Left hindlimb (tissue), 1 donor: ENCODE measurements around the gene ADCY2.

Source experiments
- DNase-seq: peaks from one replicate; pipeline ENCODE4 v3.0.0-alpha.2; 2018

ADCY2 gene

DNA sequence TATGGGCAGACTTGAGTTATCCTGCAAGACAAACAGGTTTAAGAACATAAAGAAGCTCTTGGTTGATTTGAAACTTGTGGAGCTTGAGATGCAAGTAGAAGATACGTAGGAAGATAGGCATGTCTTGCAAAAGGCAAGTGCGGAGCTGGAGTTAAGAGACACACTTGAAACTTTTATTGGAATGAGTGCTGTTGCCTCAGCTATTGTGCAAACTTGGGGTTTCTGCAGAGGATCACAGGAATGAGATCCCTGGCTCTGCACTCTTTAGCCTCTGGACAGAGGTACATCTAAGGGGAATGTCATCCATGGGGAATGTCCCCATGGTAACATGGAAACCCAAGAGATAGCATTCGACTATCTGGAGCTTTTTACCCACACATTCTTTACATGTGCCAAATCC, 121.1 kb downstream of the ADCY2 start:
- DNase-seq = no peak

DNA sequence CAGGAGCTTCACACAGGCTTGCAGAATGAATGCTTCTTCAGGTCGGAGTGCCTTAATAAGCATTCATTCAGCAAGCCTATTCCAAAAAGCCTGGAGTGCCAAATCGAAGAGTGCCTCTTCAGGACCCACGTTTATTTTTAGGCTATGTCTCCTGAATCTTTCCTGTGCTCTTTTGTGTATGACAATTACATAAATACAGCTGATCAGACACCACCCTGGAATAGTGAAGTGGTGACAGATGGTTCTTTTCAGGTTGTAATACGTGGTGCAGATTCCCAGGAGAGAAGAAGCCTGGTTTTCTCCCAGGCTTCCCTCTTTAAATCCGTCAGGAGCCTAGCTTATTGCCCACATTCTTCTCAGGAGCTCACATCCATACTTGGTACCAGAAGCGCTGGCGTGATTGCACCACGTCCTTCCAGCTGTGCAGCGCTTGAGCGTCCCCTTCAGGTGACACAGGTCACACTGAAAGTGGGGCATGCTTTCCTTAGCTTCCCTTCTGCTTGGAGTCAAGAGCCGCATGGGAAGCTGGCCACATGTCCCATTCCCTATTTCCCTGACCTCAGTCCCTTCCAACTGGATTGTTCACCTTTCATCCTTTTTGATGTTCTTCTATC, 123.1 kb downstream of the ADCY2 start:
- no peak for DNase-seq

DNA sequence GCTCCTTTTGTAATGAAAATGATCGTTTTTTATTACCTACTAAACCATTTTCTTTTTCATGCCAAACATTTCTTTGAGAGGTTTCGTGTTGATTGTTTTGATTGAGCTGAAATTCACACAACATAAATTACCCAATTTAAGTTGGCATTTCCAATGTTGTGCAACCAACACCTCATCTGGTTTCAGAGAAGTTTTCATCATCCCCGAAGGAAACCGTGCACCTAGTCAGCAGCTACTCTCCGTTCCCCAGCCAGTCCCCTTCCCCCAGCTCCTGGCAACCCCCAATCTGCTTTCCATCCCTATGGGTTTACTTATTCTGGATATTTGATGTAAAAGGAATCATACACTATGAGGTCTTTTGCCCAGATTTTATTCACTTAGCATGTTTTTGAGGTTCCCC, 123.6 kb downstream of the ADCY2 start:
- no peak for DNase-seq

DNA sequence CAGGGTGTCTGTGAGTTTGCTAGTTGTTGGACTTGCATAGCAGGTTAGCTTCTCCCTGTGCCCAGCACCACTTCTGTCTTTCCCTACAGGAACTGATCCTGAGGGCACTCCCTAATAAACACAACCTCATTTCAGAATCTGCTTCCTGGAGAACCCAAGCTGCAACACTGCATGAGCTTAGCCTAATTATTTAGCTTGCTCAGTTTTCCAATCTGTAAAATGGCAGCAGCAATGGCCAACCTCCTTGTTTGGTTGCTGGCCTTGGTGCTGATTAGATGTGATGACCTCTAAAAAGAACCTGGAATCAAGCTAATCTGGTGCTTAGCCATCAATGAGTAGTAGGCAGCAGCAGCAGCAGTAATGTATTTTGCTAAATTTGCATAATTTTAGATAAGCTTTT, 133.9 kb downstream of the ADCY2 start:
- no peak for DNase-seq

DNA sequence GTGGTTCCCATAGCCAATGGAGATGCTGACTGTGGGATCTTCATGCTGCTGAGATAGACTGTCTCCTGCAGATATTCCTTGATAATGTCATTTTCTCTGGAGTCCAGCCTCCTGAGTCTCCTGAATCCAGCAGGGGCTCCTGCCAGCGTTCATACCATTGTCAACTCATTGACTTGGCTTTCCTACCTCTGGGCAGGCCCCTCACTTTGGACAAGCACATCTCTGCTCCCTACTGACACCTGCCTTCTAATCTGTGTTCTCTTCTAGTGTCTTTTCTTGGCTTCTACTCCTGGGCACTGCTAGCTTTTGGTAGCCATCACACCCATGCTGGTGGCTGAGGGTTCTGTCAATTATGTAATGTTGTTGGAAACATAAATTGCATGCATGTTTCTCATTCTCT, 138.0 kb downstream of the ADCY2 start:
- DNase-seq = no peak

DNA sequence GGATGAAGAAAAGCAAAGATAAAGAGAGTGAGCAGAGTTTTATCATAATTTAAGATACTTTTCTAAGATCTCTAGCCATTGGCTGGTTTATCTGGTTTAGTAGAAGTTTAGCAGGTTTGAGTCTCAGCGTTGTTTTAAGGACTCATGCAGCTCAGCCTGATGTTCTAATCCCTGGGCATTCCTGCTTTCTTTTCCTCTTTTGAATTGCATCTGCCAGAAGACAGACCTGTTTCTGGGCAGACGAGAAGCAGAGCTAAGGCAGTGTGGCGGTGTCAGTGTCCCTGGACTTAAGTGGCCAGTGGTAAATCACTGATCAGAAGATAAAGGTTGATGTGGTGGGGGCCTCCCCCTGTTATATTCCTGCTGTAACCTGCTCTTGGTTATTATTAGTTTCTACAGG, 138.6 kb downstream of the ADCY2 start:
- no peak for DNase-seq

DNA sequence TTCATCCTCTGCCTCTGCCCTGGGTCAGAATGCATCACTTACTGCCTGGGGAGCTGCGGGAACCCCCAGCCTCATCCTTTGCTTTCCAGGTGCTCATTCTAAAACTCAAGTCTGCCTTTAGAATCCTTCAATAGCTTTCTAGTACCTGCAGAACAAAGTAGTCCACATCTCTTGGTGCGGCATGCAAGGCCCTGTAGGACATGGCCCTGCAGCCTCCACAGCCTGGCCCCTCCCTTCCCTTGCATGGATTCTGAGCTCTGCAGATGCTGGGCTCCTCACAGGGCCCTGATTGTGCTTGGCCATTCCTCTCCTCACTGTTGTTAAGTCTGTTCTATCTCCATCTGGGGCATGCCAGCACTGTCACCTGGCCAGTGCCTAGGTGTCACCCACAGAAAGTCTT, 141.6 kb downstream of the ADCY2 start:
- no peak for DNase-seq

DNA sequence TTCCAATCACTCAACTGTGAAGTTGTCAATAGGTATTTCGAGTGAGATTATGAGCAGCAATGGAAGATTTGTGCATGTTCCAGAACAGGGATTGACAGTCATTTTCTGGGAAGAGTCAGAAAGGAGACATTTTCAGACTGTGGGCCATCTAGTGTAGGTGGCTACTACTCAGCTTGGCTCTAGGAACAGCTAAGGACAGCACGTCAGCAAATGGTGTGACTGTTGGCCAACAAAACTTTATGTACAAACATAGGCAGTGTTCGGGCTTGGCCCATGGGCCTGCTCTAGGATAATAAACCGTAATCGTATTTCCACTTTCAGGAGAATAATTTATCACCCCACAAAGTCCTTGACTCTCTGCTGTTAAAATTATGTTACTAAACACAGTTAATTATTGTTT, 143.6 kb downstream of the ADCY2 start:
- DNase-seq = no peak

DNA sequence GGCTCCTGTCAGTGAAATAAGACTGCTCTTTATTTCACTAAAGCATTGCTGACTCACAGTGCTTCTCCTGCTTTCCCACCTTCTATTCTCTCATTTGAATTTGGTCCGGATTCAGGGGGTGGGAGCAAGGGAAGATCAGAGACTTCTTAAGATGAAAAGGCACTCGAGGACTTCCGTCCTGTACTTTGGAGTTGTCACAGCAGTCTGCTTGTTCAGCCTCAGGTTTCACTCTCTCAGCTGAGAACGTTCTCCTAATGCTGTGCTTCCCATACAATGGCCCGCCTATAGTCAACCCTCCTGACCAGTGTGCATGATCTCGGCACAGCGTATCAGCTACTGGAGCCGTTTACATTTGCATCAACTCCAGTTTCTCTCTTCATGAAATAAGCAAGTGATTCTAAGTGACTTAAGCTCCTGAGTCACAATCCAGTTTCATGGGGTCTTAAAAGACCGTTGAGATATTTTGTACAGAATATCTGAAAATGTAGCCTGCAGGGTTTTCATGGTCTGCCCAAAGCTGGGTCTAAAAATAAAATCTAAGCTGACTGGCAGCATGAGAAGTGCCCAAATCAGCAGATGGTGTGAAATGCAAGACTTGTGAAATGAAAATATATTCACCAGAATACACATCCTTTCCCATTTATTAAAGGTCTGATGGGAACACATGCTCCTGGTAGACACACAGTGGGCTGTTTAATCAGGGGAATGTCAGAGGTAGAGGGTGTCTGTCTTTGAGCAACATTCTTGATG, 145.0 kb downstream of the ADCY2 start:
- DNase-seq = no peak

DNA sequence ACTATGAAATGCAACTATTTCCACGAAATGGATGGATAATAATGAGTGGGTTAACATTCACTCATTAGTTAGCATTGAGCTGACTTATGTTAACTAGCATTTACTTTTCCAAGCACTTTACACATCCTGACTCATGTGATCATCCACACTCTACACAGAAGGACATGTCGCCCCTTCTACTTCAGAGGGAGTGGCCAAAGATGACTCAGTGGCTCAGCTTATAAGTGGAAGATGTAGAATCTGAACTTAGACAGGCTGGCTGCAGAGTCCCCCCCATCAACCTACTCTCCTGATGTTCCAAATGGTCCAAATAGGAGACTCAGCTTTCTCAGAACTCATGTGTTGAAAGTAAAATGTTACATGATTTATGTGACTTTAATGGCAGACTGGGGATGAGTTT, 146.0 kb downstream of the ADCY2 start:
- DNase-seq = no peak

DNA sequence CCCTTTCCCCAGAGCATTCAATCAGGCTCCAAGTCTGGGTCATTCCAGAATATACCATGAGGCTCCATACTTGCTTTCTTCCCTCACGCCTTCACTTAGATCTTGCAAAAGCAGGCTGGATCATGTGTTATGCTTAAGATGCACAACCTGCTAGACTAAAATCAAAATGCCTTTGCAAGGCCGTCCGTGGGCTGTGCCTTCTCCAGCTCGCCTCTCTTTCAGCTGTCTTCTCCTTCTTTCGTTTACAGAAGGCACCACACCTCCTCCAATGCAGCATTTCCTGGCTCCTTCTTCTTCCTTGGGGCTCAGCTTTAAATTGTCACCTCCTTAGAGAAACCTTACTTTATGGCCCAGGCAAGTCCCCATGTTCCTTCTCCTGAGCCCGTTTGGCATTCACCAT, 150.6 kb downstream of the ADCY2 start:
- DNase-seq = no peak

DNA sequence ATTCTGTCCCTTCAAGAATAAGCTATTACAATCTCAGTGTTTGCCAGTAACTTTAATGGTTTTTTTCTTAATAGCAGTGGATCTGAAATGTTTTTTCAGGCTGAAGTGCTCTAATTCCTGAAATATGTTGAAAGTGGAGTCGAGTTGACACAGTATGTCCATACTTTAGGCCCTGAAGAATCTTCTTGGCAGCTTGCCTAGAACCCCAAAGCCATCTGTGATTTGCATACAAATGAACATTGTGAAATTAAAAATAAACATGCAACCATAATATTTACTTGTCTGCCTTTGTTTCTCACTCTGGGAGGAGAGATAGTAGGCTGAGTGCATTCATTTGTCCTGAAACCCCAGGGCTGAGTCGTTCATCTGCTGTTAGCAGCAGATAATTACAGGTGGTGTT, 152.7 kb downstream of the ADCY2 start:
- no peak for DNase-seq

DNA sequence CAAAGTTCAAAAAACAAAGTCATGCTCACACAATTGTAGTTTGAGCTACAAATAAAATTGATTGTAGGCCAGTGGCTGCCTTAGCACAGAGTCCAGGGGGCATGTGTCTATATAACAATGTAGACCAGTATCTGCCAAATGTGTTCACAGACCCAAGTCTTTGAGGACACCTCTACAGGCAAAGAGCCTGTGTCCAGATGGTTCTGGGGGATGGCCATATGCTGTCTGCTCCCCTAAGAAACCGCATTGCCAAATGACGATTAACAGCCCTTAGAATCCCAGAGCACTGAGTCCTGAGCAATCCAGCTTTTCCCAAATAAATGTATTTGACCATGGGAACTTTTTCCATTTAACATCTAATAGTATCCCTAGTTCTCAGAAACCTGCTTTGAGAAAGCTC, 169.6 kb downstream of the ADCY2 start:
- no peak for DNase-seq

DNA sequence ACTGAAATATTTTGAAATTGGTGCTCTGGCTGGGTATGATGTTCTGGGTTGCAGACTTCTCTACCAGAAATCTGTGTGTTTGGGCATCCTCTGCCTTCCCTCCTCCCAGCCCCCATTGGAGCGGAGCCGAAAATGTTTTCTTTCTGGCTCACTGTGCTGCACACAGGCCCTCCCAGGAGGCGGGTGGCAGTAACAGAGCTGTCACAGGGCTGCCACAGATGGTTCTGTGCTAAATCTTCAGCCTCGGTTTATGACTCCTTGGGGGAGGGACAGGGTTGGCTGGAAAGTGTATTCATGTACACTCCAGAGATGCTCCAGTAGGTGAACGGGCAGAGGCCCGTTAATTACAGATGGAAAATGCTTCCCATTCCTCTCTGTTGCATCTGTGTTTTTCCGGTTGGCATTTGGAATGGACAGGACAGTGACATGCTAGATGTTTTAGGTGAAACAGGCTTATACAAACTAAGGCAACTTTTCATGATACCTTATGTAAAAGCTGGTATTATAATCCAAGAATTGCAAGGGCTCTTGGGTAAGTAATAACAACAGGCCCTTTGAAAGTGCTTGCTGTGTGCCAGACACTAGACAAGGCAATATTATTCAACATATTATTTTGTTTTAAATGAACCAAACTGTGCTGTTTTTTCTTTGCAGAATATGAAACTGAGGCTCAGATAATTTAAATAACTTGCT, 180.2 kb downstream of the ADCY2 start:
- DNase-seq = peak; percentile 61

DNA sequence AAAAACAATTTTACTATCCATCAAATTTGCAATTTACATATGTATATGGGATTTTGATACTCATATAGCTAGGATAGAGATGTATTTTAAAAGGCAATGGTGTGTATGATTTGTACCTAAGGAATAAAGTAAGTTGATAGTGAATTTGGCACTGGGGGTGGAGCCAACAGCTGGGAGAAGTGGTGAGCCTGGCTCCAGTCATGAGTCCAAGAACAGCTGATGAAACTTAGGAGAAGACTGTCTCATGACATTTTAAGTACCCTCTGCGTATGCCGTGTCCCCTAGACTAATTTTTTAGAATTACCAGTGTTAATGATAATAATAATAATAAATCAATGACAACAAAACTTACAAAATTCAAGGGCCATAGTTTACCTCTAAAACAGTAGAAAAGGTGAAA, 181.4 kb downstream of the ADCY2 start:
- no peak for DNase-seq

DNA sequence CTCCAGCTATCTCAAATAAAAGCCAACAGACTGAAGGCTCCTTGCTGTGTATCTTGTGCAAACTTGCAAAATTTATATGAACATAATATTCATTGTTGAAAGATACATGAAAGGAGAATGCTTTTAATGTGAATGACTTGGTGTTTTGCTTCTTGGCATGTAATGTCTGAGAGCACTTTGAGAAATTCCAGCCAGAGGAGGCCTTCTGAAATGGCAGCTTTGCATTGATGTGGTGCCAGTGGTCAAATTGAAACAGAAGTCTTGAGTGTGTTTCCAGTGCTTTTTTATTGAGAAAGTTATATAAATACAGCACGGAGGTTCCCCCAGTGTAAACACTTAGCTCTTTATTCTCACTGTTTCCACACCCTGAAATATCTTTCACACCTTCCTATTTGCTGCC, 182.1 kb downstream of the ADCY2 start:
- no peak for DNase-seq

DNA sequence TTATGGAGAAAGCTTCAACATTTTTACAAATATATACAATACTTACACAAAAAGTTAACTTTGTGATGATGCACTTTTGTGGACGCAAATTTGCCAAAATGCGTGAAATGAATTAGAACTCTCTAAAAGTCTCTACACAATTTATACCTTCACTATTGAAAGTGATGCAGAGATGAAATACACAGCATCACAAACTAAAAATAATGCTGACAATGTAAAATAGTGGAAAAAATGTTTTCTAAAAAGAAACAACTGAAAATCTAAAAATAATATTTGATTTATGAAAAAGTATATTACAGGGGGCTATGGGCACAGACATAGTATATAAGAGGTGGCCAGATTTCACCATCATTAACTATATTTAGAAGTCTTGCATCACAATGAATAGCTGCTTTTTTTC, 188.8 kb downstream of the ADCY2 start:
- DNase-seq = no peak

DNA sequence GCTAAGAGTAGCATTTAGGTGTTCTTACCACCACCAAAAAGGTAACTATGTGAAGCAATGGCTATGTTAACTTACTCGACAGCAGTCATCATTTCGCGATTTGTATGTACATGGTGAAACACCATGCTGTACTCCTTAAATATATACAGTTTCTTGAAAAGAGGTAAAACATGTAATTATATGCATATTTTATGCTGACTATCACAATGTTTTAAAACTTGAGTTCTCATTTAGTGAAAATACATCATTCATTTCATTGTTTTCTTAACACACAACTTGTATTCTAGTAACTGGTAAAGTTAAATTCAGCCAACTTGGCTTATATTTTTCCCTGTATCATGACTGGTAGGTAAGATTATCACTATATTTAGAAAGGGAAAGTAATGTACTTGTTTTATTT, 189.9 kb downstream of the ADCY2 start:
- DNase-seq = no peak

DNA sequence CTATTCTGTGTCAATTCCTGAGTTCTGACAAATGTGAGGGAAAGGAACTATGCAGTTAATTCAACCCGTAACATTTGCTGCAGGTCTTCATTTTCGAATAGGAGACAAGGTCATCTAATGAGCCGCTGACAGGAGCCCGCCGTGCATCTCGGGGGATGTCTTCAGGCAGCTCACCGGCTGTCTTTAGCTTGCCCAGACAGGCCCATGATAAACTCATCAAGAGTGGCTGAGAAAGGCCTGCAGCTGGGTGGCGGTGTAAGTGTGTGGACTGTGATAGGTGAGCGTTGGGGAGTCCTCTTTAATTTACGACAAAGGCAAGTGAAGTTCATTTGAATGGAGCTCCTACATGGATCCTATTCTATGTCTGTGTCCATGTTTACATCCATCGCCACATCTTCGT, 190.5 kb downstream of the ADCY2 start:
- no peak for DNase-seq

DNA sequence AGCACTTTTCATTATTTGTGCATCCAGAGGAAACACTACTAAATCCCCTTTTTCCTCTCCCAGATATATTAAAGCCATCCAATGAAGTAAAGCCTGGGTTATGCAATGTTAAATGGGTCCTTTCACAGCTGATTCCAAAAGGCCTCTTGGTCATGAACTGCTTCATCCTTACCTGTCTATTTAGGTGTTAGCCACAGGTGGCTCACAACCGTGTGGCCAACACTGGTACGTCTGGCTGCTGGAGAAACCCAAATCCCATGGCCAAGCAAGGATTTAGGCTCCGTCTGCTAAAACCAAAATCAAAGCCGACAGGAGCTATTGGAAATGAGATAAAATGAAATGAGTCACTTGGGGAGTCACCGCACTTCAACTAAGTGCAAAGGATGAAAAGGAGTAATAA, 193.9 kb downstream of the ADCY2 start:
- DNase-seq = no peak

DNA sequence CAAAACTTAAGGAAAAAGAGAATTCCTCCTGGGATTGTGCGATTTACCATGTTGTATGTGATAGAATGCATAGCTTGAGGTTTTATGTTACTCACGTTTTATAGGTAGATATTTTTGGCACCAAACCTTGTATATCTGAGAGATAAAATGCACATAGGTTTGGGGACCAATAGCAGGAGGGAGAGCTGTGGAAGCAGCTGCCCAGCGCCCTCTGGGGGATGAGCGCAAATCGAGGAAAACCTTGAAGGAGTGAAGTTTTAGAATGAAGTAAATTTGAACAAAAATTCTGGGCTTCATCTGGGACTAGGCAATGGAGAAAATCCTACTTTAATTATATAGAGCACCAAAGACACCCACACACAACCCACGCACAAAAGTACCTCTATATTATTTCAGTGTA, 197.0 kb downstream of the ADCY2 start:
- no peak for DNase-seq

DNA sequence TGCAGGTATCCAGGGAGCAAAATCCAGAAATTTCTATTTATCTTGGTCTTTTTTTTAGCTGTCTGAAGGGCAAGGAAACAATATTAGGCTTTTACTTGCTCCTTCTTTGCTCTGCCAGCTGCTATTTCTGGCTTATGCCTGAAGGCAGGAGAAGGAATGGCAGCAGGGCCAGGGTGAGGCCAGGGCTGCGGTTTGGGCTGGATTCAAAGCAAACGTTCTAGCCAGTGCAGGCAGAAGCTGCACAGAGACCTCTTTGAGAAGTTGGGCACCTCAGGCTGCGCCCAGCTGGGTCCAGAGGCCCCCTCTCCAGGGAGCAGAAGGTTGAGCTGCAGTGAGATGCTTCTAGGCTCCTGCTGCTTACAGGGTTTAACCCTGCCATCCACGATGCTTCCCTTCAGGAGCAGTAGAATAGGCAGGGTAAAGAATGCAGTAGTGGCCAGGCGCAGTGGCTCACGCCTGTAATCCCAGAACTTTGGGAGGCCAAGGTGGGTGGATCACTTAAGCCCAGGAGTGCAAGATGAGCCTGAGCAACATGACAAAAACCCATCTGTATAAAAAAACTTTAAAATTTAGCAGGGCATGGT, 201.2 kb downstream of the ADCY2 start:
- DNase-seq = peak; percentile 80

DNA sequence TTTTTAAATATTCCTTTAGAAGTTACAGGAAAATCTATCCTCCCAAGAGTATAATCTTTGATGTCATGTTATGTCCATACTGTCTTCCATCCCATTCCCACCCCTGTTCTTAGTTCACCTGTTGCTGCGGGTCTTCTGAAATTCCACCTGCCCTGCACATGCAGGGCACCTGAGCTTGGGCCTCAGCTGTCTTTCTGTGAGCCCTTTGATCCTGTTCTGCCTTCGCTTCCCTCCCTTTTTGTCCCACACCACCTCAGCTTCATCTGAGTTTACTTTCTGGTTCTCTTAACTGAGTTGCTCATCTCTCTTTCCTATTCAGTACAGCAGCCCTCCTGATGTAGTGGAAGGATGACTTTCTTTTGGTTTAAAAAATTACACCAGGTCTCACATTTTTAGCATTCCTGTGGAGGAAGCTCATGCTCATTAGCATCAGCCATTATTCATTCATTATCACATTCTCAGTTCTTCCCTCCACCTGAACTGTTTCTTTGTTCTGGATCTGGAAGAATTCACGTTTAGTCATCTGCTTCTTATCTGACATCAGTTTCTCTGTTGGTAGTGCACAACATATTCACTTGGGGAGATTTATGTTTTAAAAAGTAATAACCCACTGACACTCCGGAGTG, 211.0 kb downstream of the ADCY2 start:
- no peak for DNase-seq

DNA sequence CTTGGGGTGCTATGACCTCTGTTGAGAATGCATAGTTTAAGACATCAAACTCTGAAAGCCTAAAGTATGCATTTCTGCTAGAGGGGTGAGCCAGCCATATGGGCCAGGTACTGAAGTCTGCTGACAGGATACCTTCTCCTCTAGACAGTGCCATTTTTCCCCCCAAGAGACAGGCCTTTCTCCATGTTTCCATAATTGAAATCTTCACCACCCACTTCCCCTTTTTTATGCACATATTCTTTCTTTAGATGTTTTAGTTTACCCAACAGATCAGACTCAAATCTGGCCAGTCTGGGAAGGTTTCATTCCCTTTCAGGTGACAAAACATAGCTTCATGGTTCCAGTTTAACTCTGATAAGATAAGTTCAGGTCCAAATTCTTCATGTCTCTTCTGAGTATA, 212.8 kb downstream of the ADCY2 start:
- DNase-seq = no peak
